Mesothelial cell of epicardium (in vitro differentiated cells): Measurements from ENCODE around the gene RNPEPL1. TPM values are rescaled to one million over a fixed set of nuclear protein-coding genes. Genes with fewer than 3 reads are reported as not detected.

Experiments
- DNase-seq, 2 experiments: peaks; one replicate each; pipeline ENCODE4 v3.0.0; 2021; ENCODE audit warnings: low spot score in 2 of 2; ENCODE audit not compliant: unreplicated experiment in 2 of 2
- H3K27ac Mint-ChIP-seq: 2 replicates; pipeline ENCODE4 v1.8.0; 2021; ENCODE audit warnings: mixed read lengths
- H3K27me3 Mint-ChIP-seq: 2 replicates; pipeline ENCODE4 v1.8.0; 2021; ENCODE audit warnings: low read depth, mixed read lengths
- H3K36me3 Mint-ChIP-seq: 2 replicates; pipeline ENCODE4 v1.8.0; 2021; ENCODE audit warnings: mixed read lengths
- H3K4me1 Mint-ChIP-seq: 2 replicates; pipeline ENCODE4 v1.8.0; 2021; ENCODE audit warnings: mixed read lengths
- H3K4me3 Mint-ChIP-seq: 2 replicates; pipeline ENCODE4 v1.8.0; 2021; ENCODE audit warnings: mild to moderate bottlenecking, moderate library complexity, mixed read lengths
- H3K9me3 Mint-ChIP-seq: 2 replicates; pipeline ENCODE4 v1.8.0; 2021; ENCODE audit warnings: mixed read lengths
- CTCF ChIP-seq: fragments of 200-600 bp; sonication (generic); IDR thresholded peaks from one replicate; pipeline ENCODE4 v1.5.0; 2021; ENCODE audit warnings: antibody characterized with exemption; ENCODE audit not compliant: unreplicated experiment
- total RNA-seq: library from RNA; stranded (reverse); gene quantifications from 3 replicates; pipeline ENCODE4 v1.2.1, GENCODE V29; 2021

RNPEPL1 gene
- total RNA-seq, 1 donor from 2014 or later = 28.3 TPM

GRCh38 chr2:240596080-240596460 lies 27.8 kb downstream of the RNPEPL1 start:
- H3K4me1 Mint-ChIP-seq = no peaks in the 10 kb centered on the region
- DNase-seq = peak in 1 of 2 experiments; percentile 15
- TF ChIP-seq CTCF = no peak
- no peaks in the 10 kb centered on the region for H3K9me3 Mint-ChIP-seq
- H3K4me3 Mint-ChIP-seq = no peak overlapping the region
- peaks cover 4% of the 10 kb centered on the region for H3K36me3 Mint-ChIP-seq
- no peaks in the 10 kb centered on the region for H3K27me3 Mint-ChIP-seq
- no peak overlapping the region for H3K27ac Mint-ChIP-seq

- peak in 1 of 2 experiments; percentile 16 for DNase-seq
- H3K4me1 Mint-ChIP-seq = no peaks in the 10 kb centered on the region
- H3K36me3 Mint-ChIP-seq = peaks cover 1% of the 10 kb centered on the region
- no peak overlapping the region for H3K27ac Mint-ChIP-seq
- no peak for TF ChIP-seq CTCF
- H3K27me3 Mint-ChIP-seq = no peaks in the 10 kb centered on the region
- H3K4me3 Mint-ChIP-seq = no peak overlapping the region
- H3K9me3 Mint-ChIP-seq = no peaks in the 10 kb centered on the region
Measured at GRCh38 chr2:240596491-240596931, 28.2 kb downstream of the RNPEPL1 start.

- H3K27ac Mint-ChIP-seq = no peak overlapping the region
- H3K27me3 Mint-ChIP-seq = no peaks in the 10 kb centered on the region
- no peaks in the 10 kb centered on the region for H3K36me3 Mint-ChIP-seq
- no peak for TF ChIP-seq CTCF
- H3K4me1 Mint-ChIP-seq = no peaks in the 10 kb centered on the region
- DNase-seq = peak in 1 of 2 experiments; percentile 14
- H3K9me3 Mint-ChIP-seq = no peaks in the 10 kb centered on the region
- H3K4me3 Mint-ChIP-seq = no peak overlapping the region
Measured at GRCh38 chr2:240597054-240597418, 28.8 kb downstream of the RNPEPL1 start.

- no peaks in the 10 kb centered on the region for H3K4me1 Mint-ChIP-seq
- H3K27ac Mint-ChIP-seq = no peak overlapping the region
Measured at GRCh38 chr2:240597419-240598181, 29.3 kb downstream of the RNPEPL1 start.

GRCh38 chr2:240598311-240598911 lies 30.1 kb downstream of the RNPEPL1 start:
- Mint-ChIP-seq H3K4me1 (no peaks in the 10 kb centered on the region), H3K27me3 (no peaks in the 10 kb centered on the region), H3K4me3 (no peak overlapping the region), H3K27ac (no peak overlapping the region), H3K36me3 (no peaks in the 10 kb centered on the region), H3K9me3 (no peaks in the 10 kb centered on the region)
- peak in 1 of 2 experiments; percentile 16 for DNase-seq
- no peak for TF ChIP-seq CTCF

More at GRCh38 chr2:240597419-240598181, 29.3 kb downstream of the RNPEPL1 start:
- no peak overlapping the region for H3K4me3 Mint-ChIP-seq
- no peaks in the 10 kb centered on the region for H3K36me3 Mint-ChIP-seq
- DNase-seq = no peak
- H3K9me3 Mint-ChIP-seq = no peaks in the 10 kb centered on the region
- TF ChIP-seq CTCF = no peak
- no peaks in the 10 kb centered on the region for H3K27me3 Mint-ChIP-seq
